Motor neuron (in vitro differentiated cells): ENCODE results near the gene TMEM178B. TPM values are rescaled to one million over a fixed set of nuclear protein-coding genes. Genes with fewer than 3 reads are reported as not detected.

Experiments
- ATAC-seq, 8 experiments: fragments of 200-7000 bp; cut with Tn5 transposase; replicated peaks in 6 of 8; 2 replicates each; pipeline ENCODE4 v1.8.0; 2021; ENCODE audit warnings: mild to moderate bottlenecking in 8 of 8, moderate library complexity in 8 of 8
- H3K27ac ChIP-seq, 2 donors: fragments of 250-450 bp; sonication (Bioruptor Pico); 2 replicates each; pipeline ENCODE4 v1.9.0; 2021; ENCODE audit warnings: antibody characterized with exemption in 2 of 2, mild to moderate bottlenecking in 2 of 2, moderate library complexity in 1 of 2
- H3K4me1 ChIP-seq, 2 donors: fragments of 250-450 bp; sonication (Bioruptor Pico); replicated peaks in 1 of 2; 2 replicates each; pipeline ENCODE4 v1.6.1; 2021; ENCODE audit warnings: antibody characterized with exemption in 2 of 2, mild to moderate bottlenecking in 2 of 2, moderate library complexity in 1 of 2
- H3K4me3 ChIP-seq, 5 donors: fragments of 250-450 bp; sonication (Bioruptor Pico); 2 replicates each; pipeline ENCODE4 v1.9.0; 2021; ENCODE audit warnings: antibody characterized with exemption in 5 of 5, mild to moderate bottlenecking in 5 of 5, moderate library complexity in 4 of 5
- WGBS, 10 experiments: fragments of 450-650 bp; shearing (Covaris generic); methylation state at CpG; one replicate each; pipeline ENCODE4 v1.0.0; 2022; 5-methylcytosine and 5-hydroxymethylcytosine counted together
- in situ Hi-C, 9 experiments: fragments of 400-800 bp; cut with MboI; loops; one replicate each; pipeline ENCODE4 v1.15.0; 2021; ENCODE audit warnings: low sequenced_read_pairs in 9 of 9, low pct_unique_long_range_greater_than_20kb in 2 of 9; ENCODE audit not compliant: unreplicated experiment in 9 of 9
- total RNA-seq, 8 experiments: library from RNA; unstranded; fragments of 300-600 nt; gene quantifications; 2 replicates each; pipeline versions ENCODE4 v1.2.3 to v1.2.4, GENCODE V29; 2022

TMEM178B gene
- total RNA-seq, 8 experiments from 2014 or later = 0.56 to 29.8 (median 17.1) TPM

DNA sequence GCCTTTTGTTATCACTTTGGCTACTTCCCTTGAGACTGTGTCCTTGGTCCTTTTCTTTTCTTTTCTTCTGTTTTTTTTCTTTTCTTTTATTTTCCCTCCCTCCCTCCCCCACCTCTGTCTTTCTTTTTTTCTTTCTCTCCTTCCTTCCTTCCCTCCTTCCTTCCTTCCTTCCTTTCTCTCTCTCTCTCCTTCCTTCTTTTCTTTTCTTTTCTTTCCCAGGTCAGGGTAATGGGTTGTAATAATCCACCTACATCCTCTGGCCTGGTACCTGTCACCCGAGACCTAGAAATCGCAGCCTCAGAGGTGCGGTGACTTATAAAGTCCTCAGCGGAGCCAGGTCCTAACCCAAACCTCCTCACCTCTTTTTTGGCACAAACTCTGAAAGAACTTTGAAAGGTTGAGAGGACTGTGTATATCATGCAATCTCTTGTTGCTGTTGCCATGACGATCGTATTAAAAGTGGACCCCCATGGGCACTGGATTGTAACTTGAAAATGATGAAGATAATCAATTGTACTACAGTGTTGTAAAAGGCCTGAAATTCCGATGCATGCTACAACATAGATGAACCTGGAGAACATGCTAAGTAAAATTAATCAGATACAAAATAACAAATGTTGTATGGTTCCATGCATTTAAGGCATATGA, 336.6 kb downstream of the TMEM178B start:
- H3K4me1 ChIP-seq = peaks cover 19 to 22% of the 10 kb centered on the region in 2 donors
- in situ Hi-C loops = no loop called here
- H3K27ac ChIP-seq = no peak overlapping the region
- no peak for ATAC-seq
- WGBS, 10 experiments = 0 to 100% (median 55%) methylated on average over 1 to 7 of the region's 7 CpGs; no CpG with 5 or more reads in 1 of the 10 experiments
- no peak overlapping the region for H3K4me3 ChIP-seq

DNA sequence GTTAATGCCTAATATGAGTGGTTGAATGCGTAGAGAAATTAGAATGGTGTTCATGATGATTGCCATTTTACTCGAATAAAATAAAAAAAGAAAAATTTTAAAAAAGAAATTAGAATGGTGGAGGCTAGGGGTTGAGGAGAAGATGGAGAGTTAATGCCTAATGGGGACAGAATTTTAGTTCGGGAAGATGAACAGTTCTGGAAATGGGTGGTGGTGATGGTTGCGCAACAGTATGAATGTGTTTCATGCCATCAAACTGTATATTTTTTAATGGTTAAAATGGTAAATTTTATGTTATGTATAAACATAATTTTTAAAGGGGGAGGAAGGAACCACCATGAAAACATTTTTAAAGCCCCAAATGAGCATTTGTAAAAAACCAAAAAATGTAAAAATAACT, 337.3 kb downstream of the TMEM178B start:
- Histone ChIP-seq H3K4me1 (peaks cover 19 to 22% of the 10 kb centered on the region in 2 donors), H3K4me3 (no peak overlapping the region), H3K27ac (no peak overlapping the region)
- in situ Hi-C loops = no loop called here
- no peak for ATAC-seq
- WGBS, 10 experiments = 30 to 100% (median 82%) methylated on average over 2 to 4 of the region's 4 CpGs; no CpG with 5 or more reads in 1 of the 10 experiments

DNA sequence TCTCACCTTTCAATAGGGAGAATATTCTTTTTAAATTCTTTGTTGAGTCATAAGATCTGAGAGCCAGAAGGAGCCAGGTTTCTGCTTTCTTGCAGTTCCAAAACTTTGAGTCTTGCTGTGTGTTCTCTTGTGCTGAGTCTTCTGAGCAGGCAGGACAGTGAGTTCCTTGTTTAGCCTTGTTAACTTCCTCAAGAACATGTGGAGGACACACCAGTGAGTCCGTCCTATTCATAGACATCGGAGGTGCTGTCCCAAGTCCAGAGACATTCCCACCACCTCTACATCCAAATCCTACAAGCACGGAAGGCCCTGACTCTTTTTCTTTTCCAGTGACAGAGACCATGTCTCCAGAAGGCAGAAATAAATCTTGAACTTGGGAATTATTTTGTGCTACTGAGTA, 342.1 kb downstream of the TMEM178B start:
- no peak for ATAC-seq
- peaks cover 0 to 3% of the 10 kb centered on the region in 2 donors for H3K4me1 ChIP-seq
- H3K27ac ChIP-seq = no peak overlapping the region
- in situ Hi-C loops = no loop called here
- H3K4me3 ChIP-seq = no peak overlapping the region
- WGBS, 10 experiments = 0 to 100% (median 93%) methylated on average over 1 to 3 of the region's 3 CpGs; no CpG with 5 or more reads in 3 of the 10 experiments

DNA sequence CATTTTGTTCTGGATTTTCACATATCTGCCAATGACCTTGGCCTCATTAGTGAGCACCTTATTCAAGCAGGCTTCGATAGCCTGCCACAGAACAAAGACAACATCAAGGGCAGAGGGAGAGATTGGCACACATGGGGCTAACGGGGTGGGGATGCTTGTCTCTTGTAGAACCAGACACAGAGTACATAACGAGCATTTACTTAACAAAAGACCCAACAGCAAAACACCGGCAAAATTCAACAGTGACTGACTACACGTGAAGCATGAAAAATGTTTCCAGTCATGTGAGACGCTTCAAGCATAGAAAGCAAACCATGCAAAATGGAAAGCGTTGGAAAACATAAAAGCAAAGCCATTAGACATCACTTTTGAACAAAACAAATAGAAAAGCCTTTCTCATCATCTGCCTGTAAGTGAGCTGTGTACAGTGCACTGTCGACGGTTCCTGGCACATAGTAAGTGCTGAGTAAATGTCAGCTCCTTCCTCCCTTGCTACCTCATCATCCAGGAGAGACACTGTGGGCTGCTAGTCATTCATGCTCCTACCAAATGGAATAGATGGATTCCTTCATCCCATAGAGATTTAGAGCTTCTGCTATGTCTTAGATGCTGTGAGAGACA, 342.9 kb downstream of the TMEM178B start:
- H3K27ac ChIP-seq = no peak overlapping the region
- in situ Hi-C loops = no loop called here
- H3K4me3 ChIP-seq = no peak overlapping the region
- H3K4me1 ChIP-seq = peaks cover 0 to 3% of the 10 kb centered on the region in 2 donors
- peak in 4 of 8 experiments; percentile 29 to 82 (median 74) for ATAC-seq
- WGBS, 10 experiments = 0 to 94% (median 57%) methylated on average over 1 to 9 of the region's 9 CpGs; no CpG with 5 or more reads in 1 of the 10 experiments

DNA sequence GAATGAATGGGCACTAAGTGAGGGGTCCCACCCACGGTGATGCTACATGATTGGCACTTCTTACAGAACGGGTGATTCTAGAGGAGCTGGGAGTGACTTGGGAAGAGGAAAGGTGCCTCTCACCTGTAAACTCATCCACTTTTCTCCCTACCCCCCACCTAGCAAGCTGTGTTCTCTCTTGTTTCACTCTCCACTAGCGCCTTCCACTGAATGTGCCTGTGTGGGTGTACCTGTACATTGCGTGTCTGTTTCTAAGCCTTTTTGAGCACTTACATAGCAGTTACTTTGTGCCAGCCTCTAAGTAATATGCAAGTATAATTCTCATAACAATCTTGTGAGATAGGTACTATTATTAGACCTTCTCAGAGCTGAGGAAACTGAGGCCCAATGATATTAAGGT, 343.6 kb downstream of the TMEM178B start:
- Histone ChIP-seq H3K27ac (no peak overlapping the region), H3K4me1 (peaks cover 0 to 3% of the 10 kb centered on the region in 2 donors), H3K4me3 (no peak overlapping the region)
- no peak for ATAC-seq
- in situ Hi-C loops = no loop called here
- WGBS, 10 experiments = 20 to 100% (median 80%) methylated on average over 1 to 4 of the region's 4 CpGs; no CpG with 5 or more reads in 1 of the 10 experiments

DNA sequence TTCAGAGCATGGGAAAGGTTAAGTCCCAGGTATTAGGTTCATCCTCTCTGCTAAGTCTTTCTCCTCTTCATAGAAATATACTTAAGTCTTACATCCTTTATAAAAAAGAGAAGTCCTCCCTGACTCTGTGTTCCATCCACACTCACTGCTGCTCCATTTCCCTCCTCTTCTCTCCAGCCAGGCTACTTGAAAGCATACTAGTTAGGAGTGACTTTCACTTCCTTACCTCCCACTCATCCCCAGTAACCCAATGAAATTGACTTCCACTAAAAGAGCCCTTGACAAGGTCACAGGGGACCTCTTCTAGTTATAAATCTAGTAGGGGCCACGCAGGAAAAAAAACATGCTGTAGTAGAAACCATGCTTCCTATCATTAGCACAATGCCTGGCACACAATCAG, 344.2 kb downstream of the TMEM178B start:
- peaks cover 0 to 3% of the 10 kb centered on the region in 2 donors for H3K4me1 ChIP-seq
- no peak overlapping the region for H3K27ac ChIP-seq
- H3K4me3 ChIP-seq = no peak overlapping the region
- ATAC-seq = no peak
- in situ Hi-C loops = no loop called here
- 0 to 100% (median 57%) methylated on average over 1 of the region's 1 CpG; no CpG with 5 or more reads in 4 of the 10 experiments for WGBS, 10 experiments

DNA sequence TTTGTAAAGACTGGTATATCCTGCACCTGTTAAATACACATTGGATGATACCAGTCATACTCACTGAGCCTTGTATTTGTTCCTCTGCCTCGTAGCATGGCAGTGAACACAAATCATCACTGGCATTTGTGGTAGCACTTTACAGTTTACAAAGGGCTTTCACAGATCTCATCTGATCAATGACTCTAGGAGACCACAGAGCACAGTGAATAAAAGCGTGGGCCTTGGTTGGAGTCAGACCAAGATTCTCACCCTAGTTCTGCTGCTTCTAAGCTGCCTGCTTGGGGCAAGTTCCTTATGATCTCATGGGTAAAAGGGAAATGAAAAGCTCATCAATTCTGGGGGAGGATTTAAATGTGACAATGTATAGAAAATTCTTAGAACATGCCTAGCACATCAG, 347.4 kb downstream of the TMEM178B start:
- peaks cover 0 to 3% of the 10 kb centered on the region in 2 donors for H3K4me1 ChIP-seq
- in situ Hi-C loops = no loop called here
- no peak overlapping the region for H3K27ac ChIP-seq
- H3K4me3 ChIP-seq = no peak overlapping the region
- peak in 1 of 8 experiments; percentile 62 for ATAC-seq
- WGBS, 10 experiments = 0 to 82% (median 67%) methylated on average over 1 to 2 of the region's 2 CpGs; no CpG with 5 or more reads in 1 of the 10 experiments

DNA sequence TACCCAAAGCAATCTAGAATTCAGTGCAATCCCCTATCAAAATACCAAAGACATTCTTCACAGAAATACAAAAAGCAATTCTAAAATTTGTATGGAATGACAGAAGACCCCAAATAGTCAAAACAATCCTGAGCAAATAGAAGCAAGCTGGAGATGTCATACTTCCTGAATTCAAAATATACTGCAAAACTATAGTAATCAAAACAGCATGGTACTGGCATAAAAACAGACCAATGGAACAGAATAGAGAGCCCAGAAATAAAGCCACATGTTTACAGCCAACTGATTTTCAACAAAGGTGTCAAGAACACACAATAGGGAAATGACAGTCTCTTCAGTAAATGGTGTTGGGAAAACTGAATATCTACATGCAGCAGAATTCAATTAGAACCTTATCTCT, 353.3 kb downstream of the TMEM178B start:
- Histone ChIP-seq H3K27ac (no peak overlapping the region), H3K4me3 (no peak overlapping the region), H3K4me1 (peaks cover 16 to 20% of the 10 kb centered on the region in 2 donors)
- ATAC-seq = no peak
- in situ Hi-C loops = no loop called here

DNA sequence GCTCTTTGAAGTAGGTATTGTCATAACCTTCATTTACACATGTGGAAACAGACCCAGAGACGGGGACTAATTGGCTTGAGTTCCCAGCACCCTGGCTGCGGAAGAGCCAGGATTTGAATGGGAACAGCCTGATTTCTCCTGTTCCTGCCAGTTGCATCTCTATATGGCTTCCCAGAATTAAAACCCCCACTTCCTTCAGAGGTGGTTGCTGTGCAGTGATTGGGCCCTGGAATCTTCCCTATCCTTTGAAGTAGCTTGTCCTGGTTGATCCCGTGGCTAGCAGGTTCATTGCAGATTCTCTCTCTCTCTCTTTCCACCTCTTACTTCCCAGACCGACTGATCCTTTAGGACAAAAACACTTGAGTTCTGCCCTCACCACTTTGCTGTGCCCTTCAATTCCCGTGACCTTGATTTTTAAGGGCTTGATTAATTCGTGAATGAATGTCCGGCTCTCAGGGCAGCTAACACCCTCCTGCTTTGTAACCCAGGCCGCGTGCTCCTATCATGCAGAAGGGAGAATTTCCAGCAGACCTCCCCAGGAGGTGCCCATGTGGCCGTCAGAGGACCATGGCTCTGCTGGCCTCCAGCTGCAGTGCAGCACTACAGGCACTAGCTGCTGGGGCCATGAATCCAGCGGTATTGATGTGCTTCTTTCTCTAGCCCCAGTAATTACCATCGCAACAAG, 356.7 kb downstream of the TMEM178B start:
- Histone ChIP-seq H3K27ac (peak overlapping the region; percentile 66 to 68), H3K4me3 (no peak overlapping the region), H3K4me1 (peaks cover 20 to 22% of the 10 kb centered on the region in 2 donors)
- ATAC-seq = peak in 7 of 8 experiments; percentile 55 to 95 (median 92)
- in situ Hi-C loops = no loop called here
- WGBS, 10 experiments = 0 to 20% (median 12%) methylated on average over 1 to 7 of the region's 12 CpGs; no CpG with 5 or more reads in 2 of the 10 experiments

DNA sequence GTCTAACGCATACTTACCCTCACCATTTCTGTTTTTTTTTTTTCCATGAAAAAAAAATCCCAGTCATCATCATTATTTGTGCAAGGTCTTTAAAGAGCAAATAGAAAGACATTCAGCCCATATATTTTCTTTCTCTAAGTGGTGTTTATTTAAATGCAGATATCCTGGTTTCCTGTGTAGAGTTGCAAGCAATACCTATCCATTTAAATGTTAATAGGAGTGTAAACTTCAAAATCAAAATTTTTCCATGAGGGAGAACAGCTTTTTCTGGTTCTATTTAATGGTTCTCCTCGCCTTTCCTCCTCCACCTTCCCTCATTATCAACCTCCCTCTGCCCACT, 357.2 kb downstream of the TMEM178B start:
- peaks cover 20 to 25% of the 10 kb centered on the region in 2 donors for H3K4me1 ChIP-seq
- peak overlapping the region in 1 of 2 donors; percentile 66 for H3K27ac ChIP-seq
- in situ Hi-C loops = no loop called here
- ATAC-seq = no peak
- 0 to 63% (median 17%) methylated on average over 1 to 2 of the region's 2 CpGs; no CpG with 5 or more reads in 1 of the 10 experiments for WGBS, 10 experiments
- H3K4me3 ChIP-seq = no peak overlapping the region

DNA sequence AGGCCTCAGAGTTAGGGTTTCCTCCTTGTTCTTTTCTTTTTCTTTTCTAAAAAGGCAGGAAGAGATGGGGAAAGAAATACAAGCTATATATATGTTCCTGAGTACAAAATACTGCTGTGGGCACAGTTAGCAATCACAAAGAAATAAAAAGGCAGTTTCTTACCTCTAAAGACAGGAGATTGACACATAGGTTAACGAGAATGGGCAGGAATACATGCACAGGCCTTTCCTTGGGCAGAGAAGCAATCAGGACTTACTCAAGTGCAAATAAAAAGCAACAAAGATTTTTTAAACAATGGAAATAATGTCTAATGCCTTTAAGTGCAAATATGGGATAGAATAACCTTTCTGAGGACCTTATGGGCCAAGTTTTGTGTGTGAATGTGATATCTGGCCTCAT, 357.8 kb downstream of the TMEM178B start:
- H3K27ac ChIP-seq = no peak overlapping the region
- H3K4me1 ChIP-seq = peaks cover 20 to 25% of the 10 kb centered on the region in 2 donors
- WGBS, 10 experiments = 0 to 100% (median 20%) methylated on average over 1 of the region's 1 CpG; no CpG with 5 or more reads in 3 of the 10 experiments
- no peak for ATAC-seq
- H3K4me3 ChIP-seq = no peak overlapping the region
- in situ Hi-C loops = no loop called here

DNA sequence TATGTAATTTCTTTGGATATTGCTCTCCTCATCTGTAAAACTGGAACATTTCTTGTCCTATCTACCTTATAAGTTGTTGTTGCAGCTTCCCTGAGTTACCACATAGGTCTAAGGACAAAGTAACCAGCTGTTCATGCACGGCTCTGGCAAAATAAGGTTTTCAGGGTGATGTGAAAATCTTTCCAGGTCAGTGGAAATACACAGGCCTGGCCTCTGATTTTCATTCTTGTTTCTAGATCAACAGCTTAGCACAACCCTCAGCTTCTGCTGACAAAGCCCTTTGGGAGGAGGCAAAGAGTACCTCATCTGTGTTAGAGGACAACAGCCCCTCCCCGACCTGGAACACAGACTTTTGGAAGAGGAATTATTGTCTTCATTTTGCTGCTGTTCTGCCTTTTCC, 359.8 kb downstream of the TMEM178B start:
- WGBS, 10 experiments = 0 to 100% (median 10%) methylated on average over 1 to 2 of the region's 2 CpGs; no CpG with 5 or more reads in 4 of the 10 experiments
- no peak for ATAC-seq
- no peak overlapping the region for H3K4me3 ChIP-seq
- H3K27ac ChIP-seq = no peak overlapping the region
- in situ Hi-C loops = no loop called here
- peaks cover 20 to 25% of the 10 kb centered on the region in 2 donors for H3K4me1 ChIP-seq

DNA sequence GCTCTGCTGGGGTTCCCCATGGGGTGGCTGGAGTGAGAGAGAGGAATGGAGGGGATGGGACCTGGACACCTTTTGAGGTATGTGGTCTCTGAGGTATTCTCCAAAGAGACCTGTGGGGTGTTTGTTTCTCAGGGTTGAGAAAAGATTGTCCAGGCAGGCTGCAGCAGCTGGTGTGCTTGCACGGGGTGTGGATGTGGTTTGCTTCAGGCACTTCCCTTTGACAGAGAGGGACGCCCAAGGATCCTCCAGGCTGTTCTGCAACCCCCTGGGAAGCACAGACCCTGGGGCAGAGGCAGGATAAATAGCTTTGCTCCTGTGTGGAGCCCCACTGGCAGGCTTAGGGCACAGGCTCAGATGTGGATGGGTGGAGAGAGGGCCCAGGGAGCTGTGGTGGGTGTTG, 362.3 kb downstream of the TMEM178B start:
- Histone ChIP-seq H3K4me1 (peaks cover 7 to 16% of the 10 kb centered on the region in 2 donors), H3K4me3 (no peak overlapping the region), H3K27ac (no peak overlapping the region)
- in situ Hi-C loops = no loop called here
- ATAC-seq = peak in 3 of 8 experiments; percentile 27 to 86 (median 66)
- no CpG with 5 or more reads among the region's 2 CpGs for WGBS, 10 experiments
